Endometrial microvascular endothelial cells (primary cell): ENCODE data around the gene TRIM32. TPM values are rescaled to one million over a fixed set of nuclear protein-coding genes. Genes with fewer than 3 reads are reported as not detected.

Source experiments
- in situ Hi-C: cut with HindIII; loops from 2 replicates; pipeline ENCODE4 v1.10.0; 2017; ENCODE audit warnings: low sequenced_read_pairs, low pct_unique_long_range_greater_than_20kb; ENCODE audit errors: inconsistent ontology term
- total RNA-seq: library from RNA; depleted of rRNA; stranded (reverse); fragments of >200 nt; gene quantifications from one replicate; pipeline ENCODE4 v1.2.3, GENCODE V29; 2015; ENCODE audit errors: inconsistent ontology term

The TRIM32 gene
- total RNA-seq, 1 donor from 2014 or later, result 18.4 TPM

DNA sequence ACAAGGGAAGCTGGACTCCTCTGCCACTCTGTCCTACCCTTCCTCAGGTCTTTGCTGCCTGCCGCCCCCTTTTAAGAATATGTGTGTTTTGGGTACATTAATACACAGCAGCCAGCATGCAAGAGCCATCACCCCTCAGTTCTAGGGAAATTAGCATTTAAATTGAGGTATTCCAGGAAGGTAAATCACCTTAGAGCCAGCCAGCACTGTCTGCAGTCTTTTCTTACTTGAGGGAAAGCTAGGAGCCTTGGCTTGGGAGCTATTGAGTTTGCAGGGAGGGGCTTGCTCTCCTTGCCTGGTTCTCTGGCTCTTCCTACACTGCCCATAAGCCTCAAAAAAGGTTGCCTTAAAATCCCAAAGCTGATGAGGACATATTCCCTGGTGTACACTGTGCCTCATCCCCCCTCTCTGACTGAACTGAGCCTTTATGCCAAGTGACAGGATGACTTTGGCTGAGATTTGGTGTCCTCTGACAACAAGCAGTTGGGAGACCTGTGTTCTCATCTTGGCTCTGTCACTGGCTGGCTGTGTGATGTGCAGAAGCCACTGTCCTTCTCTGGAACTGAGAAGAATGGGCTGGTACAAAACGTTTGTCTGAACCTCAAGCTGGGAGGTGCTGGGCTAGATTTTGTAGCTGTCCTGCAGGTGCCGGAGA lies 54.1 kb downstream of the TRIM32 start:
- in situ Hi-C loops, result no loop called here

GRCh38 chr9:116741742-116742141 lies 54.6 kb downstream of the TRIM32 start:
- in situ Hi-C loops, result no loop called here

DNA sequence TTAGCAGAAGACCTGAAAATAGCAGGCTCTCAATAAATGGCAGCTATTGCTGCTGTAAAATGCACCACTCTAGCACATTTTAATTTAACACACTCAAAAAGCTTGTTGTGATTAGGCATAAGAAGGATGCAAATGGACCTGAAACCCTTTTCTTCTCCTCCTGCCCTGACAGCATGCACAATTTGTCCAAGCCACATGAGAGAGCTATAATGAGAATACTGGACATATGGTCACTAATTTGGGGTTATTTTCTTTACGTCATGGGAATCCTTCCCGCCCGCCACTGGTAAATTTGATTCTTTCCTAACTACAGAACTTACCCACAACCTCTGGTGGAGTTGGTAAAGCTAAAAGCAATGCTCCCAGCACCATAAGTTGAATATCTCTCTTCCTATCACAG lies 62.1 kb downstream of the TRIM32 start:
- in situ Hi-C loops, result no loop called here

- in situ Hi-C loops, result no loop called here
Measured at GRCh38 chr9:116749772-116750171, 62.7 kb downstream of the TRIM32 start.

- in situ Hi-C loops, result no loop called here
Measured at GRCh38 chr9:116750510-116750909, 63.4 kb downstream of the TRIM32 start.
